Activated effector memory CD4-positive, alpha-beta T cell treated with Interleukin-2 at 50 U/mL for 16 hours (primary cell): ENCODE measurements around the gene HSD3B1.
"Not testable (repeated sequence)": the region's sequence is repeated elsewhere in the genome, so short reads cannot be mapped to it uniquely, and the experiment has no call there.

ENCODE experiments used
- DNase-seq: peaks from one replicate; pipeline ENCODE4 v3.0.0-alpha.2; 2020

The HSD3B1 gene

GRCh38 chr1:119554183-119554582 is 47.2 kb downstream of the HSD3B1 start:
- DNase-seq = no peak

DNA sequence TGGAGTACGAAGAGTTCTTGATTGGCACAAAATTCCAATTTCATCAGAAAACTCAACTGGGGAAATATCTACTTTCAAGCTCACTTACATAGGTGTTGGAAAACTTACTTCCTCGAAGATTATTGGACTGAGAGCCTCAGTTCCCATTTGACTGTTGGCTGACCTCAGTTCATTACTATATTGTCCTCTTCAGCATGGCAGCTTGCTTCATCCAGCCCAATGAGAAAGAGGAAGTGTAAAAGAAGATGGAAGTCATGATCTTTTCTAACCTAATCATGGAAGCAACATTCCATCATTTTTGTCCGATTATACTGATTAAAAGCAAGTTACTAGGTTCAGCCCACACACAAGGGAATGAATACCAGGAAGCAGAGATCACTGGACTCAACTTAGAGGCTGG is 49.4 kb downstream of the HSD3B1 start:
- no peak for DNase-seq

- not testable (repeated sequence) for DNase-seq
These were observed 53.4 kb downstream of the HSD3B1 start for GRCh38 chr1:119560402-119560801.

DNA sequence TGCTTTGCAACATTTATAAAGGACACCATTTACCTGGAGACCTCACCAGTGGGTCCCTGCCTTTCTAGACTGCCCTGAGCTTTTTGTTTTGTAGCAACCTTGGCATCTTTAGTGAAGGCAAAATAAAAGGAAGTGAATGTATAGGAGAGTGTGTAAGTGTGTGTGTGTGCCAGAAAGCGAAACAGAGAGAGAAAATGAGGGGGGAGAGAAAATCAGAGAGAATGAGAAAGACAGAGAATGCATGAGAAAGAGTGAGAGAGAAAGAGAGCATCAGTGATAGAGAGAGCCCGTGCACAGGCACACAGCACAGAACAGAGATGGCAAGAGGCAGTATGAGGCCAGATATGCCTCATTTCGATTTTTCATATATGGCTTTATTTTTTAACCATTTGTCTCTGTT is 57.5 kb downstream of the HSD3B1 start:
- DNase-seq = no peak
